ENCODE data around the gene SEMA6A. TPM values are rescaled to one million over a fixed set of nuclear protein-coding genes. Genes with fewer than 3 reads are reported as not detected.
A peak's percentile ranks its signal among the peaks of the same experiment; 100 is the strongest.

The SEMA6A gene
- total RNA-seq, 2 donors from 2014 or later, result 79.6 to 328 TPM

- H3K27me3 ChIP-seq (ENCODE audit: control insufficient read depth, insufficient read depth, low read length, poor library complexity, severe bottlenecking), result no peaks in the 10 kb centered on the region
- H3K9ac ChIP-seq (ENCODE audit: extremely low read depth, low read length, poor library complexity, severe bottlenecking), result no peak overlapping the region
- peaks cover 4% of the 10 kb centered on the region for H3K36me3 Mint-ChIP-seq (ENCODE audit: low read depth)
- H3K27ac ChIP-seq (ENCODE audit: low read depth, low read length), result no peak overlapping the region
- peaks cover 39% of the 10 kb centered on the region for H3K4me1 ChIP-seq (ENCODE audit: control insufficient read depth, insufficient read depth, low read length)
- TF ChIP-seq CTCF (conservative IDR thresholded peaks at IDR 0.05), result peak; percentile 81
- 55 to 60% methylated on average over 3 to 5 of the region's 5 CpGs for whole genome bisulfite sequencing, 2 experiments (ENCODE audit: insufficient coverage in 1 of 2, insufficient read length in 1 of 2)
- no peak overlapping the region for H3K4me3 Mint-ChIP-seq
- peak; percentile 47 for DNase-seq
- H3K4me3 ChIP-seq (ENCODE audit: low read length), result no peak overlapping the region
- H3K4me1 Mint-ChIP-seq, result peaks cover 71% of the 10 kb centered on the region
- H3K27ac Mint-ChIP-seq, result no peak overlapping the region
- no peaks in the 10 kb centered on the region for H3K9me3 Mint-ChIP-seq
- no peaks in the 10 kb centered on the region for H3K9me3 ChIP-seq (ENCODE audit: control insufficient read depth, low read length)
- H3K36me3 ChIP-seq (ENCODE audit: control insufficient read depth, insufficient read depth, low read length), result no peaks in the 10 kb centered on the region
- no peaks in the 10 kb centered on the region for H3K27me3 Mint-ChIP-seq (ENCODE audit: insufficient read depth)
Observed at GRCh38 chr5:116557669-116558271, 16.9 kb downstream of the SEMA6A start.

GRCh38 chr5:116554764-116555163 is 19.9 kb downstream of the SEMA6A start:
- 75% methylated on average over 2 of the region's 2 CpGs; no CpG with 5 or more reads in 1 of the 2 experiments for WGBS, 2 experiments (ENCODE audit: insufficient coverage in 1 of 2, insufficient read length in 1 of 2)
- H3K4me1 ChIP-seq (ENCODE audit: control insufficient read depth, insufficient read depth, low read length), result peaks cover 25% of the 10 kb centered on the region
- Mint-ChIP-seq H3K27ac (peak overlapping the region; percentile 70), H3K4me1 (peaks cover 72% of the 10 kb centered on the region), H3K36me3 (ENCODE audit: low read depth) (peaks cover 2% of the 10 kb centered on the region), H3K4me3 (peak overlapping the region; percentile 25), H3K27me3 (ENCODE audit: insufficient read depth) (no peaks in the 10 kb centered on the region), H3K9me3 (no peaks in the 10 kb centered on the region)
- H3K27ac ChIP-seq (ENCODE audit: low read depth, low read length), result no peak overlapping the region
- no peak overlapping the region for H3K9ac ChIP-seq (ENCODE audit: extremely low read depth, low read length, poor library complexity, severe bottlenecking)
- TF ChIP-seq CTCF (conservative IDR thresholded peaks at IDR 0.05), result no peak
- H3K36me3 ChIP-seq (ENCODE audit: control insufficient read depth, insufficient read depth, low read length), result no peaks in the 10 kb centered on the region
- no peaks in the 10 kb centered on the region for H3K27me3 ChIP-seq (ENCODE audit: control insufficient read depth, insufficient read depth, low read length, poor library complexity, severe bottlenecking)
- DNase-seq, result peak; percentile 55
- H3K4me3 ChIP-seq (ENCODE audit: low read length), result no peak overlapping the region
- no peaks in the 10 kb centered on the region for H3K9me3 ChIP-seq (ENCODE audit: control insufficient read depth, low read length)

- WGBS, 2 experiments (ENCODE audit: insufficient coverage in 1 of 2, insufficient read length in 1 of 2), result 68 to 74% methylated on average over 4 of the region's 4 CpGs
- Histone ChIP-seq H3K4me1 (ENCODE audit: control insufficient read depth, insufficient read depth, low read length) (peaks cover 18% of the 10 kb centered on the region), H3K9me3 (ENCODE audit: control insufficient read depth, low read length) (no peaks in the 10 kb centered on the region), H3K27ac (ENCODE audit: low read depth, low read length) (peak overlapping the region; percentile 61), H3K4me3 (ENCODE audit: low read length) (peak overlapping the region; percentile 14), H3K9ac (ENCODE audit: extremely low read depth, low read length, poor library complexity, severe bottlenecking) (no peak overlapping the region), H3K36me3 (ENCODE audit: control insufficient read depth, insufficient read depth, low read length) (no peaks in the 10 kb centered on the region), H3K27me3 (ENCODE audit: control insufficient read depth, insufficient read depth, low read length, poor library complexity, severe bottlenecking) (no peaks in the 10 kb centered on the region)
- Mint-ChIP-seq H3K36me3 (ENCODE audit: low read depth) (peaks cover 1% of the 10 kb centered on the region), H3K9me3 (no peaks in the 10 kb centered on the region), H3K27me3 (ENCODE audit: insufficient read depth) (no peaks in the 10 kb centered on the region), H3K4me3 (no peak overlapping the region), H3K4me1 (peaks cover 77% of the 10 kb centered on the region), H3K27ac (no peak overlapping the region)
- TF ChIP-seq CTCF (conservative IDR thresholded peaks at IDR 0.05), result no peak
- peak; percentile 41 for DNase-seq
Observed at GRCh38 chr5:116553366-116553765, 21.3 kb downstream of the SEMA6A start.
